ENCODE measurements around the gene SH3GL2. TPM values are rescaled to one million over a fixed set of nuclear protein-coding genes. Genes with fewer than 3 reads are reported as not detected.

SH3GL2 gene
- total RNA-seq, 4 donors from 2014 or later = not detected

DNA sequence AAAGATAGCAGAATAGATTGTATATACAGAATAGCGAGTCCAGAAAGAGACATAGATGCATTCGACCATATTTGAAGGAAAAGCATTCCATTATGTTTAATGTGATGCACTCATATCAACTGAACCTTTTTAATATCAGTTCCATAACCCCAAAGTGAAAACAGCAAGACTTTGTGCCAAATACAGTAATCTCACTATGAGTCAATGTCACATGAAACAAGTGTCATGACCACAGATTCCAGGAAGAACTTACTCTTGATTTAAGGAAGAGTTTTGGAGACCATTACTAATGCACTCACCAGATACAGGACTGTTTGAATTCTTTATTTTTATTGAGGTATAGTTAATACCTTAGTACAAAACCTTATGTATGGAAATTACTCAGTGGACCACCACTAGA, 220.5 kb downstream of the SH3GL2 start:
- DNase-seq (ENCODE audit: low spot score in 2 of 2) = no peak
- Histone ChIP-seq H3K36me3 (no peaks in the 10 kb centered on the region), H3K4me1 (no peaks in the 10 kb centered on the region), H3K9me3 (no peaks in the 10 kb centered on the region), H3K27me3 (no peaks in the 10 kb centered on the region), H3K4me3 (no peak overlapping the region), H3K27ac (no peak overlapping the region)
- 68 to 84% methylated on average over 2 of the region's 2 CpGs for WGBS, 2 donors
- TF ChIP-seq EP300 (IDR thresholded peaks at IDR 0.05) = no peak
- TF ChIP-seq, protein P1, sequence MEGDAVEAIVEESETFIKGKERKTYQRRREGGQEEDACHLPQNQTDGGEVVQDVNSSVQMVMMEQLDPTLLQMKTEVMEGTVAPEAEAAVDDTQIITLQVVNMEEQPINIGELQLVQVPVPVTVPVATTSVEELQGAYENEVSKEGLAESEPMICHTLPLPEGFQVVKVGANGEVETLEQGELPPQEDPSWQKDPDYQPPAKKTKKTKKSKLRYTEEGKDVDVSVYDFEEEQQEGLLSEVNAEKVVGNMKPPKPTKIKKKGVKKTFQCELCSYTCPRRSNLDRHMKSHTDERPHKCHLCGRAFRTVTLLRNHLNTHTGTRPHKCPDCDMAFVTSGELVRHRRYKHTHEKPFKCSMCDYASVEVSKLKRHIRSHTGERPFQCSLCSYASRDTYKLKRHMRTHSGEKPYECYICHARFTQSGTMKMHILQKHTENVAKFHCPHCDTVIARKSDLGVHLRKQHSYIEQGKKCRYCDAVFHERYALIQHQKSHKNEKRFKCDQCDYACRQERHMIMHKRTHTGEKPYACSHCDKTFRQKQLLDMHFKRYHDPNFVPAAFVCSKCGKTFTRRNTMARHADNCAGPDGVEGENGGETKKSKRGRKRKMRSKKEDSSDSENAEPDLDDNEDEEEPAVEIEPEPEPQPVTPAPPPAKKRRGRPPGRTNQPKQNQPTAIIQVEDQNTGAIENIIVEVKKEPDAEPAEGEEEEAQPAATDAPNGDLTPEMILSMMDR (IDR thresholded peaks at IDR 0.05) = no peak
- no peak for TF ChIP-seq POLR2A (IDR thresholded peaks at IDR 0.05)

DNA sequence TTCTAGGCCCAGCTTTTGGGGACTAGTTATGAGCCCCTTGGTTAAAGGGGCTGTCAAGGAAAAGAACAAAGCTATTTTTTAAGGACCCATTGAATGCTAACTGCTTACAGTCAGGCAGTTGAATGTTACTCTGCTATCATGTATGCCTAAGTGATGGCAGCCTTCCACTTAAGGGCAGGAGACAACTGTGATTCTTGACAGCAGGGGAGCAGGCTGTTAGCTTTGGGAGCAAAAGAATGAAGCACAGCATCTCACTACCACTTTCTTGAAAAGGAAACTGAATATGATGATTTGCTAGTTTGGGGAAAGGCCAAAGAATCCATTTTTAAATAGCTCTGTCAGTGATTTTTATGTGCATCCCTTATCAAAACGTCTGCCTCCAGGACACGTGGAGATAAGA, 221.6 kb downstream of the SH3GL2 start:
- TF ChIP-seq POLR2A (IDR thresholded peaks at IDR 0.05) (no peak), EP300 (IDR thresholded peaks at IDR 0.05) (no peak)
- TF ChIP-seq, protein P1 (IDR thresholded peaks at IDR 0.05) = no peak
- no peaks in the 10 kb centered on the region for H3K9me3 ChIP-seq

DNA sequence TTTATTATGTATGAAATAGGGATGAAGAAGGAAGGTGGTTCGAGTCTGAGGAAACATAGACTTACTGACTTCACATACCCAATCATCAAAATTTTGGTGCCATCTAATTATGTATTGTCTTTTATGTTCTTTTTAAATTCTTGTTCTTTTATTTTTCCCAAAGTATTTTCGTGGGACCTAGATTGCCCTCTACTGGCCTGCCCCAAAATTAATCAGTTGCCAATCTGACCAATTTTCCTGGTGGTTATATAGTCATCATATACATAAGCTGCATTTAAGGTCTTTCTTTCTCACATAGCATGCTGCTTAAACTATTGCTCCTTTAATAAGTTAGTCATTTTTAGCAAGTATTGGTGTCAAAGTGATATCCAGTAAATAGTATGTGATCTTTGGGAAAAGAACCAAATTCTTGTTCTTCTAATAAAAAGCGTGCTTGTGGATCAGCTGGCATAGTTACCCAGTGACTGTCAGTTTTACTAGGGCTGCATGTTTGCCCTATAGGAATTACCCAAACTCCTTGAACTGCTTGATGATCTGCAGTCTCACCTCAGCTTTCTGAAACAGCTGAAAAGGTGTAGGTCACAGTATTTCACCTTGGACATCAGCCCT, 223.5 kb downstream of the SH3GL2 start:
- Histone ChIP-seq H3K27me3 (no peaks in the 10 kb centered on the region), H3K4me3 (no peak overlapping the region), H3K27ac (no peak overlapping the region), H3K9me3 (no peaks in the 10 kb centered on the region), H3K36me3 (no peaks in the 10 kb centered on the region), H3K4me1 (no peaks in the 10 kb centered on the region)
- no peak for TF ChIP-seq POLR2A (IDR thresholded peaks at IDR 0.05)
- TF ChIP-seq, protein P1 (IDR thresholded peaks at IDR 0.05) = peak in 4 of 5 experiments; percentile 18 to 38 (median 24)
- WGBS, 2 donors = 40% methylated on average over 3 of the region's 3 CpGs
- no peak for DNase-seq (ENCODE audit: low spot score in 2 of 2)

More for the DNA sequence above, 221.6 kb downstream of the SH3GL2 start:
- DNase-seq (ENCODE audit: low spot score in 2 of 2) = no peak
- WGBS, 2 donors = 54 to 70% methylated on average over 2 of the region's 2 CpGs
- Histone ChIP-seq H3K36me3 (no peaks in the 10 kb centered on the region), H3K27me3 (no peaks in the 10 kb centered on the region), H3K4me3 (no peak overlapping the region), H3K4me1 (no peaks in the 10 kb centered on the region), H3K27ac (no peak overlapping the region)

DNA sequence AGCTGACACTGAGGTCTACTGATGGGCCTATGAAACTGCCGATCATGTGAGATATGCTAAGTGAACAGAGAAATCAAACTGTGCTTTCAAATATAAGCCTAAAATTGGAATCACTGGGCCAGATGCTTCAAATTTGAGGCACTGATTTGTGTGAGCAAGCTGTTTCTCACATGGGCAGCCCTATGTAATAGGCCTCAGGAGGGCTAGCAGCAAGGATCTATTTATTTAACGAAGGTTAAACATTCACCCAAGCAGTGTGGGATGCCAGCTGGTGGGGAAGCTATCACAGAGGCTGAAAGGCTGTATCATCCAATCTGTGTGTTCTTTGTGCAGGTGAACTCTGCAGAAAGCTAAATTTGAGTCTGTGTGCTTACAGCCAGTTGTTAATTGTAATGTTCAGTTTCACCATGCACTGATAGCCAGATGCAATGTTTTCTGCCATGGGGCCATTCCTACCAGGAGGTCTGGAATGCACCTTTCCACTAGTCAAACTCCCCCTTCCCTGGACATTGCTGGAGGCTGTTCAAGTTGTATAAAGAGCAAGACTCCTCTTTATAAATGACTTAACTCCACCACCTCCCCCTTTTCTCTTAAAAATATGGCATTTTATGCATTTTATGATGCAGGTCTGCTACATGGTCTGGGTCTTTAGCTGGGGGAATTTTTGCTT, 228.9 kb downstream of the SH3GL2 start:
- DNase-seq (ENCODE audit: low spot score in 2 of 2) = no peak
- peaks cover 0 to 13% (median 2%) of the 10 kb centered on the region in 4 donors for H3K4me1 ChIP-seq
- 66 to 74% methylated on average over 2 of the region's 2 CpGs for WGBS, 2 donors

DNA sequence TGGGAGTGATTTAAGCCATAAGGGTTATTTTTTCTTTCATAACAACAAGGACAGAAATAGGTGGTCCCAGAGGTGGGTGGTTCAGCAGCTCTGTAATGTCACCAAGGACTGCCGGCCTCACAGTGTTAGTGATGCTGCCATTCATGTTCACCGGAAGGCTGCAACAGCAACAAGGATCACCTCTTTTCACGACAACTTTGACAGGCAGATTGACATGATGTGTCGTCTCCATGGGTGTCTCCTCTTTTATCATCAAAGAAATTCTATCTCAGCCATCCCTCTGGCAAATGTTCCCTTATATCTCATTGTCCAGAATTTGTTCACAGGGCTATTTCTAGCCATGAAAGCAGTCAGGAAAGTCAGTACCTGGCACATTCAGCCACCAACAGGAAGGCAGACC, 231.5 kb downstream of the SH3GL2 start:
- DNase-seq (ENCODE audit: low spot score in 2 of 2) = no peak
- Histone ChIP-seq H3K9me3 (no peaks in the 10 kb centered on the region), H3K36me3 (no peaks in the 10 kb centered on the region), H3K4me1 (peaks cover 0 to 13% (median 2%) of the 10 kb centered on the region in 4 donors), H3K27ac (no peak overlapping the region), H3K4me3 (no peak overlapping the region), H3K27me3 (peaks cover 0 to 8% of the 10 kb centered on the region in 2 donors)
- WGBS, 2 donors = 76 to 81% methylated on average over 4 of the region's 4 CpGs
- TF ChIP-seq, protein P1 (IDR thresholded peaks at IDR 0.05) = no peak
- TF ChIP-seq POLR2A (IDR thresholded peaks at IDR 0.05) (no peak), EP300 (IDR thresholded peaks at IDR 0.05) (no peak)

More for the DNA sequence above, 228.9 kb downstream of the SH3GL2 start:
- H3K27ac ChIP-seq = no peak overlapping the region
- TF ChIP-seq, protein P1 (IDR thresholded peaks at IDR 0.05) = no peak
- no peak for TF ChIP-seq EP300 (IDR thresholded peaks at IDR 0.05)
- no peak for TF ChIP-seq POLR2A (IDR thresholded peaks at IDR 0.05)
- no peaks in the 10 kb centered on the region for H3K9me3 ChIP-seq
- no peaks in the 10 kb centered on the region for H3K36me3 ChIP-seq
- peaks cover 0 to 8% of the 10 kb centered on the region in 2 donors for H3K27me3 ChIP-seq
- no peak overlapping the region for H3K4me3 ChIP-seq
